Measurements from ENCODE around the gene ZSCAN5B. TPM values are rescaled to one million over a fixed set of nuclear protein-coding genes. Genes with fewer than 3 reads are reported as not detected.

Gene ZSCAN5B
- total RNA-seq, 6 experiments from 2014 or later: 0.12 TPM; not detected in 5

GRCh38 chr19:56174086-56174485 lies 23.5 kb downstream of the ZSCAN5B start:
- no peak for DNase-seq
- H3K36me3 Mint-ChIP-seq (ENCODE audit: low read depth): no peaks in the 10 kb centered on the region
- no peaks in the 10 kb centered on the region for H3K9me3 Mint-ChIP-seq
- TF ChIP-seq CTCF (IDR thresholded peaks at IDR 0.05): no peak
- no peak overlapping the region for H3K4me3 Mint-ChIP-seq
- H3K27me3 Mint-ChIP-seq (ENCODE audit: insufficient read depth): peaks cover 12% of the 10 kb centered on the region
- no peak overlapping the region for H3K27ac Mint-ChIP-seq
- no peaks in the 10 kb centered on the region for H3K4me1 Mint-ChIP-seq (ENCODE audit: low read depth)

GRCh38 chr19:56170261-56170660 lies 27.3 kb downstream of the ZSCAN5B start:
- no peak overlapping the region for H3K4me3 Mint-ChIP-seq

GRCh38 chr19:56167064-56167578 lies 30.5 kb downstream of the ZSCAN5B start:
- Mint-ChIP-seq H3K4me3 (no peak overlapping the region), H3K4me1 (ENCODE audit: low read depth) (no peaks in the 10 kb centered on the region), H3K36me3 (ENCODE audit: low read depth) (0 out of 2 replicates have a peak, but pooled peaks cover 3% of the 10 kb centered on the region), H3K27ac (no peak overlapping the region), H3K27me3 (ENCODE audit: insufficient read depth) (peaks cover 4% of the 10 kb centered on the region), H3K9me3 (peaks cover 6% of the 10 kb centered on the region; the same call in 1 of the 2 replicates)
- TF ChIP-seq CTCF (IDR thresholded peaks at IDR 0.05): no peak
- no peak for DNase-seq

More at GRCh38 chr19:56170261-56170660, 27.3 kb downstream of the ZSCAN5B start:
- no peaks in the 10 kb centered on the region for H3K9me3 Mint-ChIP-seq
- H3K36me3 Mint-ChIP-seq (ENCODE audit: low read depth): no peaks in the 10 kb centered on the region
- no peaks in the 10 kb centered on the region for H3K4me1 Mint-ChIP-seq (ENCODE audit: low read depth)
- H3K27ac Mint-ChIP-seq: no peak overlapping the region
- no peak for TF ChIP-seq CTCF (IDR thresholded peaks at IDR 0.05)
- no peak for DNase-seq
- H3K27me3 Mint-ChIP-seq (ENCODE audit: insufficient read depth): peaks cover 15% of the 10 kb centered on the region

- peaks cover 7% of the 10 kb centered on the region; the same call in 1 of the 2 replicates for H3K9me3 Mint-ChIP-seq
- H3K4me3 Mint-ChIP-seq: no peak overlapping the region
- no peak for TF ChIP-seq CTCF (IDR thresholded peaks at IDR 0.05)
- H3K36me3 Mint-ChIP-seq (ENCODE audit: low read depth): peaks cover 15% of the 10 kb centered on the region
- DNase-seq: no peak
- no peak overlapping the region for H3K27ac Mint-ChIP-seq
- no peaks in the 10 kb centered on the region for H3K4me1 Mint-ChIP-seq (ENCODE audit: low read depth)
- H3K27me3 Mint-ChIP-seq (ENCODE audit: insufficient read depth): peaks cover 8% of the 10 kb centered on the region
Observed at GRCh38 chr19:56163097-56163496, 34.5 kb downstream of the ZSCAN5B start.

GRCh38 chr19:56162258-56162657 lies 35.3 kb downstream of the ZSCAN5B start:
- no peak for DNase-seq
- Mint-ChIP-seq H3K4me3 (no peak overlapping the region), H3K9me3 (peaks cover 7% of the 10 kb centered on the region; the same call in 1 of the 2 replicates), H3K4me1 (ENCODE audit: low read depth) (no peaks in the 10 kb centered on the region), H3K27ac (no peak overlapping the region; the same call in 1 of the 2 replicates), H3K36me3 (ENCODE audit: low read depth) (peaks cover 21% of the 10 kb centered on the region), H3K27me3 (ENCODE audit: insufficient read depth) (peaks cover 8% of the 10 kb centered on the region)
- no peak for TF ChIP-seq CTCF (IDR thresholded peaks at IDR 0.05)

Measured in HFFc6 (cell line).